Neural progenitor cell (in vitro differentiated cells): ENCODE results near the gene GSTK1. TPM values are rescaled to one million over a fixed set of nuclear protein-coding genes. Genes with fewer than 3 reads are reported as not detected.

ENCODE experiments used
- DNase-seq: peaks from one replicate; pipeline ENCODE4 v3.0.0-alpha.2; 2016; ENCODE audit warnings: low spot score
- H2AFZ ChIP-seq: fragments of 200-600 bp; sonication (generic); replicated peaks from 2 replicates; pipeline ENCODE4 v1.6.1; 2016; ENCODE audit warnings: antibody characterized with exemption
- H3F3A ChIP-seq: fragments of 200-600 bp; sonication (generic); 2 replicates; pipeline ENCODE4 v1.6.1; 2016; ENCODE audit warnings: antibody characterized with exemption, low read depth
- H3K27ac ChIP-seq: fragments of 200-600 bp; sonication (generic); 2 replicates; pipeline ENCODE4 v1.5.1; 2016; ENCODE audit warnings: mild to moderate bottlenecking
- H3K27me3 ChIP-seq: fragments of 200-600 bp; sonication (generic); 2 replicates; pipeline ENCODE4 v1.6.1; 2016; ENCODE audit warnings: mild to moderate bottlenecking, moderate library complexity
- H3K36me3 ChIP-seq: fragments of 200-600 bp; sonication (generic); 2 replicates; pipeline ENCODE4 v1.5.1; 2016
- H3K4me1 ChIP-seq: fragments of 200-600 bp; sonication (generic); 2 replicates; pipeline ENCODE4 v1.6.1; 2016; ENCODE audit warnings: mixed run types
- H3K4me2 ChIP-seq: fragments of 200-600 bp; sonication (generic); 2 replicates; pipeline ENCODE4 v1.6.1; 2016
- H3K4me3 ChIP-seq: fragments of 200-600 bp; sonication (generic); 2 replicates; pipeline ENCODE4 v1.5.1; 2016
- H3K79me2 ChIP-seq: fragments of 200-600 bp; sonication (generic); 2 replicates; pipeline ENCODE4 v1.6.1; 2016; ENCODE audit warnings: low read depth
- H3K9ac ChIP-seq: fragments of 200-600 bp; sonication (generic); 2 replicates; pipeline ENCODE4 v1.6.1; 2016
- H3K9me3 ChIP-seq: fragments of 200-600 bp; sonication (generic); 2 replicates; pipeline ENCODE4 v1.5.1; 2016; ENCODE audit warnings: low read depth
- H4K20me1 ChIP-seq: fragments of 200-600 bp; sonication (generic); 2 replicates; pipeline ENCODE4 v1.6.1; 2016; ENCODE audit warnings: low read depth
- H3K27ac Mint-ChIP-seq: 3 replicates; pipeline ENCODE4 v1.8.0; 2021; ENCODE audit warnings: mixed read lengths
- H3K27me3 Mint-ChIP-seq: 2 replicates; pipeline ENCODE4 v1.8.0; 2022; ENCODE audit warnings: low read depth, mild to moderate bottlenecking, inconsistent platforms, moderate library complexity, mixed read lengths; ENCODE audit not compliant: insufficient read depth
- H3K36me3 Mint-ChIP-seq: 3 replicates; pipeline ENCODE4 v1.8.0; 2021; ENCODE audit warnings: mixed read lengths
- H3K4me1 Mint-ChIP-seq: 3 replicates; pipeline ENCODE4 v1.8.0; 2021; ENCODE audit warnings: mixed read lengths
- H3K4me3 Mint-ChIP-seq: 3 replicates; pipeline ENCODE4 v1.8.0; 2021; ENCODE audit warnings: mild to moderate bottlenecking, moderate library complexity, mixed read lengths
- H3K9me3 Mint-ChIP-seq: 3 replicates; pipeline ENCODE4 v1.8.0; 2020; ENCODE audit warnings: mixed read lengths
- CTCF ChIP-seq: fragments of 200-600 bp; sonication (generic); IDR thresholded peaks from 2 replicates; pipeline ENCODE4 v1.5.1; 2017; ENCODE audit warnings: antibody characterized with exemption, mild to moderate bottlenecking
- EZH2 ChIP-seq: fragments of 200-600 bp; sonication (generic); IDR thresholded peaks from 2 replicates; pipeline ENCODE4 v1.6.1; 2017; ENCODE audit warnings: antibody characterized with exemption, mild to moderate bottlenecking, moderate library complexity
- EZH2phosphoT487 ChIP-seq: fragments of 200-600 bp; sonication (generic); IDR thresholded peaks from 2 replicates; pipeline ENCODE4 v1.6.1; 2017; ENCODE audit warnings: antibody characterized with exemption
- total RNA-seq: library from RNA; depleted of rRNA; stranded (reverse); fragments of >200 nt; gene quantifications from 2 replicates; pipeline ENCODE4 v1.2.3, GENCODE V29; 2015; ENCODE audit warnings: low replicate concordance

GSTK1 gene
- total RNA-seq, 1 donor from 2014 or later: 45.3 TPM

GRCh38 chr7:143216686-143217085 lies 46.6 kb upstream of the GSTK1 start:
- H3K27me3 ChIP-seq: no peaks in the 10 kb centered on the region
- Mint-ChIP-seq H3K9me3 (peaks cover 3% of the 10 kb centered on the region), H3K27me3 (peaks cover 2% of the 10 kb centered on the region), H3K36me3 (no peaks in the 10 kb centered on the region), H3K4me1 (no peaks in the 10 kb centered on the region), H3K27ac (no peak overlapping the region), H3K4me3 (no peak overlapping the region)
- no peaks in the 10 kb centered on the region for H3K9me3 ChIP-seq
- no peak for TF ChIP-seq CTCF
- TF ChIP-seq EZH2phosphoT487: no peak
- TF ChIP-seq EZH2: no peak
- H3K36me3 ChIP-seq: no peaks in the 10 kb centered on the region
- H3K79me2 ChIP-seq: no peaks in the 10 kb centered on the region
- H3K4me2 ChIP-seq: no peak overlapping the region
- H3K27ac ChIP-seq: no peak overlapping the region
- no peak for DNase-seq
- no peak overlapping the region for H3K4me3 ChIP-seq
- H3K9ac ChIP-seq: no peak overlapping the region
- no peaks in the 10 kb centered on the region for H3K4me1 ChIP-seq
- H2AFZ ChIP-seq: no peak overlapping the region
- H3F3A ChIP-seq: no peaks in the 10 kb centered on the region
- H4K20me1 ChIP-seq: no peaks in the 10 kb centered on the region

- Histone ChIP-seq H3K27ac (no peak overlapping the region), H4K20me1 (no peaks in the 10 kb centered on the region), H3F3A (no peaks in the 10 kb centered on the region), H3K4me1 (no peaks in the 10 kb centered on the region), H2AFZ (no peak overlapping the region), H3K36me3 (no peaks in the 10 kb centered on the region), H3K9ac (no peak overlapping the region), H3K4me3 (no peak overlapping the region), H3K79me2 (no peaks in the 10 kb centered on the region), H3K4me2 (no peak overlapping the region), H3K27me3 (no peaks in the 10 kb centered on the region), H3K9me3 (no peaks in the 10 kb centered on the region)
- Mint-ChIP-seq H3K27me3 (peaks cover 2% of the 10 kb centered on the region), H3K9me3 (no peaks in the 10 kb centered on the region), H3K4me3 (no peak overlapping the region), H3K36me3 (no peaks in the 10 kb centered on the region), H3K27ac (no peak overlapping the region), H3K4me1 (no peaks in the 10 kb centered on the region)
- DNase-seq: no peak
- TF ChIP-seq EZH2phosphoT487: no peak
- no peak for TF ChIP-seq CTCF
- no peak for TF ChIP-seq EZH2
Measured at GRCh38 chr7:143217806-143218205, 45.4 kb upstream of the GSTK1 start.

- DNase-seq: no peak
- Mint-ChIP-seq H3K27me3 (peaks cover 6% of the 10 kb centered on the region), H3K27ac (no peak overlapping the region), H3K4me3 (no peak overlapping the region), H3K4me1 (no peaks in the 10 kb centered on the region), H3K9me3 (no peaks in the 10 kb centered on the region), H3K36me3 (no peaks in the 10 kb centered on the region)
- H3K36me3 ChIP-seq: no peaks in the 10 kb centered on the region
- no peaks in the 10 kb centered on the region for H4K20me1 ChIP-seq
- no peaks in the 10 kb centered on the region for H3K4me1 ChIP-seq
- no peak overlapping the region for H2AFZ ChIP-seq
- H3K27ac ChIP-seq: no peak overlapping the region
- no peaks in the 10 kb centered on the region for H3K79me2 ChIP-seq
- H3K9ac ChIP-seq: no peak overlapping the region
- H3K27me3 ChIP-seq: no peaks in the 10 kb centered on the region
- H3F3A ChIP-seq: no peaks in the 10 kb centered on the region
- H3K9me3 ChIP-seq: no peaks in the 10 kb centered on the region
- H3K4me3 ChIP-seq: no peak overlapping the region
- TF ChIP-seq EZH2 (no peak), CTCF (no peak), EZH2phosphoT487 (no peak)
- no peak overlapping the region for H3K4me2 ChIP-seq
Measured at GRCh38 chr7:143221286-143221685, 42.0 kb upstream of the GSTK1 start.

GRCh38 chr7:143221737-143222136 lies 41.5 kb upstream of the GSTK1 start, which contains the start of gene TAS2R40:
Gene TAS2R40 (plus strand): TSS chr7:143222037. CDS start chr7:143222079, 42 bp downstream.
- no peak within 1 kb of the TSS for H3K4me2 ChIP-seq
- H3K4me3 Mint-ChIP-seq: no peak within 1 kb of the TSS
- no peaks in the 10 kb centered on the region for H3K9me3 Mint-ChIP-seq
- no peaks in the 10 kb centered on the region for H3K79me2 ChIP-seq
- no peaks in the 10 kb centered on the region for H3K9me3 ChIP-seq
- H3K27ac Mint-ChIP-seq: no peak within 1 kb of the TSS
- H3F3A ChIP-seq: no peaks in the 10 kb centered on the region
- TF ChIP-seq EZH2phosphoT487 (no peak), EZH2 (no peak), CTCF (no peak)
- H3K4me3 ChIP-seq: no peak within 1 kb of the TSS
- H3K9ac ChIP-seq: no peak within 1 kb of the TSS
- no peaks in the 10 kb centered on the region for H3K27me3 ChIP-seq
- no peaks in the 10 kb centered on the region for H3K36me3 Mint-ChIP-seq
- no peaks in the 10 kb centered on the region for H4K20me1 ChIP-seq
- H3K4me1 ChIP-seq: no peaks in the 10 kb centered on the region
- peaks cover 6% of the 10 kb centered on the region for H3K27me3 Mint-ChIP-seq
- no peak within 1 kb of the TSS for H3K27ac ChIP-seq
- DNase-seq: no peak
- no peaks in the 10 kb centered on the region for H3K4me1 Mint-ChIP-seq
- no peak within 1 kb of the TSS for H2AFZ ChIP-seq
- no peaks in the 10 kb centered on the region for H3K36me3 ChIP-seq
